D721Med (cell line): ENCODE measurements around the gene UBAC2.
A peak's percentile ranks its signal among the peaks of the same experiment; 100 is the strongest.

Experiments
- DNase-seq: peaks from one replicate; pipeline ENCODE4 v3.0.0; 2011; ENCODE audit warnings: low spot score; ENCODE audit not compliant: insufficient read length
- FAIRE-seq: peaks from 2 replicates; lab custom pipeline; 2011; peaks lifted over from hg19 to GRCh38; lab: Jason Lieb, UNC
- TF ChIP-seq, protein P1 (sequence below): IDR thresholded peaks from 2 replicates; pipeline ENCODE4 v1.5.1; 2012; ENCODE audit warnings: mild to moderate bottlenecking, control low read depth; ENCODE audit not compliant: insufficient read depth; ENCODE audit errors: missing control alignments

Gene UBAC2

DNA sequence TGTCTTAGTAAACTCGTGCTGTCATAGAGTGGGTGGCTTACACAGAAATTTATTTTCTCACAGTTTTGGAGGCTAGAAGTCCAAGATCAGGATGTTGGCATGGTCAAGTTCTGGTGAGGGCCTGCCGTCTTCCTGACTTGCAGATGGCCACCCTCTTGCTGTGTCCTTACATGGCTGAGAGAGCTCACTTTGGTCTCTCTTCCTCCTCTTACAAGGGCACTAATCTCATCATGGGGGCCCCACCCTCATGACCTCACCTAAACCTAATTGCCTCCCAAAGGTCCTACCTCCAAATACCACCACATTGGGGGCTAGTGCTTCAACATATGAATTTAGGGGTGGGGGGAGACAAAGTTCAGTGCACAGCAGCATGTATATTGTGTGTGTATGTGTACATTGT is 71.8 kb downstream of the UBAC2 start:
- FAIRE-seq = no peak
- no peak for DNase-seq
- TF ChIP-seq, protein P1, sequence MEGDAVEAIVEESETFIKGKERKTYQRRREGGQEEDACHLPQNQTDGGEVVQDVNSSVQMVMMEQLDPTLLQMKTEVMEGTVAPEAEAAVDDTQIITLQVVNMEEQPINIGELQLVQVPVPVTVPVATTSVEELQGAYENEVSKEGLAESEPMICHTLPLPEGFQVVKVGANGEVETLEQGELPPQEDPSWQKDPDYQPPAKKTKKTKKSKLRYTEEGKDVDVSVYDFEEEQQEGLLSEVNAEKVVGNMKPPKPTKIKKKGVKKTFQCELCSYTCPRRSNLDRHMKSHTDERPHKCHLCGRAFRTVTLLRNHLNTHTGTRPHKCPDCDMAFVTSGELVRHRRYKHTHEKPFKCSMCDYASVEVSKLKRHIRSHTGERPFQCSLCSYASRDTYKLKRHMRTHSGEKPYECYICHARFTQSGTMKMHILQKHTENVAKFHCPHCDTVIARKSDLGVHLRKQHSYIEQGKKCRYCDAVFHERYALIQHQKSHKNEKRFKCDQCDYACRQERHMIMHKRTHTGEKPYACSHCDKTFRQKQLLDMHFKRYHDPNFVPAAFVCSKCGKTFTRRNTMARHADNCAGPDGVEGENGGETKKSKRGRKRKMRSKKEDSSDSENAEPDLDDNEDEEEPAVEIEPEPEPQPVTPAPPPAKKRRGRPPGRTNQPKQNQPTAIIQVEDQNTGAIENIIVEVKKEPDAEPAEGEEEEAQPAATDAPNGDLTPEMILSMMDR = no peak

- TF ChIP-seq, protein P1 = no peak
- FAIRE-seq (no peak), DNase-seq (no peak)
Measured at GRCh38 chr13:99273128-99273527, 72.5 kb downstream of the UBAC2 start.

GRCh38 chr13:99275093-99275469 is 74.4 kb downstream of the UBAC2 start:
- TF ChIP-seq, protein P1 = no peak
- no peak for FAIRE-seq
- DNase-seq = no peak

- TF ChIP-seq, protein P1 = no peak
- DNase-seq = no peak
- FAIRE-seq = no peak
Measured at GRCh38 chr13:99276706-99277105, 76.1 kb downstream of the UBAC2 start.

GRCh38 chr13:99277629-99278028 is 77.0 kb downstream of the UBAC2 start:
- TF ChIP-seq, protein P1 = no peak
- DNase-seq (no peak), FAIRE-seq (no peak)

DNA sequence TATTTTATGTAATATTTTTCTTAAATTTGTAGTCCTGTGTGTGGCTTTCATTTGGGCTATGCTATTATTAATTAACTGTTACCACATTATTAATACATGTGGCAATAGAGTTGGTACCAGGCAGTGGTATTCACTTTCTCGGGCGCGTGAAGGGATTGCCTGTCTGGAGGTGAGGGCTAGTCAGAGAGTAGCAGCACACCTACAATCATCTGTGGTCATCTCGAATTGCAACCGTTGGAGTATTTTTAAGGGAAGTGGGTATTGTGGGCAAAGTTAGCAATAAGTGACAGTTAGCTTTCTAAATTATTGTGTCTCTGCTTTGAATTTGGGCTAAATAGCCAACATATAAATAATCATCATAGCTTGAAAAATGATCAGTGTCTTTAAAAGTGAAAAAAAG is 77.5 kb downstream of the UBAC2 start:
- TF ChIP-seq, protein P1 = no peak
- DNase-seq = no peak
- peak; percentile 32 for FAIRE-seq

GRCh38 chr13:99278843-99279242 is 78.2 kb downstream of the UBAC2 start:
- FAIRE-seq = no peak
- TF ChIP-seq, protein P1 = no peak
- no peak for DNase-seq
